HG03432 (cell line): ENCODE measurements around the gene PDE4D.
"Not testable (repeated sequence)": the region's sequence is repeated elsewhere in the genome, so short reads cannot be mapped to it uniquely, and the experiment has no call there.

Experiments used
- ATAC-seq: cut with Tn5 transposase; IDR thresholded peaks from one replicate; pipeline ENCODE4 v1.9.1; 2021; ENCODE audit warnings: mild to moderate bottlenecking, moderate library complexity; ENCODE audit not compliant: unreplicated experiment

The PDE4D gene

DNA sequence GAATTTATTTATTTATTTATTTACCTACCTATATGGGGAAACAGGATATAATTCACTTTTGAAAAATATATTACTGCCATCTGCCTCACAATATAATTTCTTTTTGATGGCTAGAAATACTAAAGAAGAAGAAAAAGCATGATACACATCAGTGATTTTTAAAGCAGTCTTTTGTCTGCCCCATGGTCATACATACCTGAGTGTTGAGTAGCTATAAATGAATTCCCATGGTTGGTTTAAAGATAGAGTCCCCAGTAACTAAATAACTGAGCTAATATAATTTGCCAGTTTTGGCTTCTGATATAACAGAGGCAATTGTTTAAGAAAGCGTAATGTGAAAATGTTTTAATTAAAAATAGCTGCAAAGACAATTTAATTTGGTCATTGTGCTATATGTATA is 447.8 kb downstream of the PDE4D start:
- ATAC-seq, result no peak

DNA sequence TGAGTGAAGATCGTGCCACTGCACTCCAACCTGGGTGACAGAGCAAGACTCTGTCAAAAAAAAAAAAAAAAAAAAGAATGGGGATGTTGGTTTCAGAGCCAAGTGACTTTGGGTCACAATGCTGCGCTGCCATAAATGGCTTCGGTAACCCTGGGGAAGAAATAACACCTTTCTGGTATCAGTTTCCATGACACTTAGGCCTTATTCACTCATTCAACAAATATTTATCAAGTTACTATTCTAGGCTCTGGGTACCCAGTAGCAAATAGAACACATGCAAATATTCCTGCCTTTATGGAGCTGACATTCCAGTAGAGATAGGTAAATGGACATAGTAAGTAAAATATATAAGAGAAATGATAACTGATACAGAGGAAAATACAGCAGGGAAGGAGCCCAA is 454.2 kb downstream of the PDE4D start:
- no peak for ATAC-seq

- no peak for ATAC-seq
Measured at GRCh38 chr5:59437176-59437575, 456.4 kb downstream of the PDE4D start.

DNA sequence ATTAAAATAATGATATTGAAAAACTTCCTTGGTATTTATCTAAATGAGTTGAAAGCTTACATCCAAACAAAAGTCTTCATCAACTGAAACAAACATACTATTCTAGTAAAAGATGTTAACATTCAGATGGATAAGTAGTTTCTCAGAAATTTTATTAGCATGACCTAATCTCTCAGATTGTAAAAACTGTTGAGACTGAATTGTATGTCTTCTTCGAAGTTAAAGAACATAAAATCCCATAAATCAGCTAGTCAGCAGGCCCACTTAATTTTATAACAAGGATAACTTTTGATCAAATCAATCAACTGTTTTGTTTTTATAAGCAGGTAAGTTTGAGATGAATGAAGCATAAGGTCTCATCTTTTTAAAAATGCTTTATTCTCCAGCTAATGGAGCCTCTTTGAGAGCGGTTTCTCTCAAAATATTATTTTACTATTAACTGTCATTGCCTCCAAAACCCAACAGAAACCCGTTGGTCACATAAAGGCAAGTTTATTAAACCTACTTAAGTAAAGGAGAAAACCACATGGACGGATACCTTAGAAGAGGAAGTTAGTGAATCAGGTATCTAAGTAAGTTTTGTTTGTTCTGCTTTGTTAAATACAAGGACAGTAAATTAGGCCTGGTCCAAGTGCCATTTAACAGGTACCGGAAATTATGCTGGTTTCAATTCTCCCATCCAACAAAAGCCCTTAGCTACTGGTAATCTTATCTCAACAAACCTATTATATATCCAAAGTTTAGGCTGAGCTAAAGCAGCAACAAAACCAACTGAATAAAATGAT is 457.0 kb downstream of the PDE4D start:
- ATAC-seq, result no peak

- no peak for ATAC-seq
Measured at GRCh38 chr5:59433174-59433573, 460.4 kb downstream of the PDE4D start.

GRCh38 chr5:59430066-59430685 is 463.4 kb downstream of the PDE4D start:
- ATAC-seq, result no peak

DNA sequence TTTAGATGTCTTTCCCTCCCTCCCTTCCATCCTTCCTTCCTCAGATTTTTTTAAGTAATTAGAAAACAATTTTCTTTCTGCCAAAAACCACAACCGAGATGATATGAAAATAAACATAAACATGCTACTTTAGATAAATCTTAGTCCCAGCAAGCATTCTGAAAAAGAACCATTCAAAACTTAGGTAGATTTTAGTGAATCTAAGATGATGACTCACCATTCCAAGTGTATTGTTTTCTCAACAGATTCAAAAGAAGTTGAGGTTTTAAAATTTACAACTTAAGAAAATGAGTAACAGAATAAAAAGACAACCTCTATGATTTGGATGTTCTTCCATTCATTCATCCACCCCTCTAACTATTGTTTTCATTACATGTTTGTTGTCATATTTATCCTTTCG is 465.1 kb downstream of the PDE4D start:
- ATAC-seq, result no peak

DNA sequence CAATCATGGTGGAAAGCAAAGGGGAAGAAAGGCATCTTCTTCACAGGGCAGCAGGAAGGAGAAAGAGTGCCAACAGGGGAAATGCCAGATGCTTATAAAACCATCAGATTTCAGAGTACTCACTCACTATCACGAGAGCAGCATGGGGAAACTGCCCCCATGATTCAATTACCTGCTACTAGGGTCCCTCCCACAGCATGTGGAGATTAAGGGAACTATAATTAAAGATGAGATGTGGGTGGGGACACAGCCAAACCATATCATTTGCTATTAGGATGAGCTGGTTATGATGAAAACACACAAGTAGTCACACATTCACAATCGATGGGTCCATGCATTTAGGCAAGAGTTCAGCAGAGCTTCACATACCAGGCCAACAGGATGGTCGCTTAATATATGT is 469.0 kb downstream of the PDE4D start:
- ATAC-seq, result no peak

DNA sequence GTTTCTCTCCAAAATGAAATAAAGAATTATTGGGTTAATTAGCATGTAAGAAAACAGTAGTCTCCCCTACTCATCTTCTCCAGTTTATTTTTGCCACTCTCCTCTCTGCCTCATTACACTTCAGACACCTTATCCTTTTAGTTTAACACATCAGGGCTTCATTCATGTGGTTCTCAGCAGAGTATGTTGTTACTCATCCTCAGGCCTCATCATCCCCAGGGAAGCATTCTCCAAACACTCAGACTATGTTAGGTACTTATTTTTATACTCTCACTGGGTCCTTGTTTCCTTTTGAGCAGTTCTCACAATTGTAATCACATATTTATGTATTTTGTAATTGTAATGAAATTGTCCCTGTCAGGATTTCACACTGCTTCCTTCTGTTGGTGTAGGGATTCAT is 470.5 kb downstream of the PDE4D start:
- no peak for ATAC-seq

DNA sequence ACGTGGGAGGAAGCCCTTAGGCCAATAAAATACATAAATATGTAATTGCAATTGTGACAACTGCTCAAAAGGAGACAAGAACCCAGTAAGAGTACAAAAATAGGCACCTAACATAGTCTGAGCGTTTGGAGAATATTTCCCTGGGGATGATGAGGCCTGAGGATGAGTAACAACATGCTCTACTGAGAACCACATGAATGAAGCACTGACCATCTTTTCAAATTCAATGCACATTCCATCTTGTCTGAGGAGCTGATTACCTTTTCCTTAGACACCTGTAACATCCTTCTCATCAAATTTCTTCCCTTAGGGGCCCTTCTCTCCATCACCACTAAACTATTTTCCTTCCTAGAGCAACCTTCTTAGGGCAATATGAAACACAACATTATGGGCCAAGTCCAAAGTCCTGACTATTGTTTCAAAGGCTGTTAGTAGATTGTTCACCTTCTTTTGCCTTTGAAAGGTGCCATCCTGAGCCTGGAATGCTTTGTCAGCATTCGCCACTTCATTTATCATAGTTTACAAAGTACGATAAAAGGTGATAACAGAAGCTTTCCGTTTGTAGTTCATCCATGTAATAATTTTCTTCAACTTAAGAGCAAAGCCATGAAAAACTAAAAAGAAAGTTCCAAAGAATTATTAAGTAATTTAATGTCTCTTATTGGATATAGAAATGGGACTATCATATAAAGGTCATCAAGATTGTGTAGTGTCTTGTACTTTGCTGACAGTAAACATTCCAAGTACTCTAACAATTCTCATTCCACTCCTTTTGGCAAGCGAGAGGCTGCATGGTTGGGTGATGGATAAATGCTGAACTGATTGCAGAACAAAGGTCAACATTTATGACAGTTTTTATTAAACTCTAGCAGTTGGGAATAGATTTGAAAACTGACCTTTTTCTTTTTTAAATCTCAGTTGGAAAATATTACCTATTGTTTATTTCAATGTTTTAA is 471.3 kb downstream of the PDE4D start:
- no peak for ATAC-seq

DNA sequence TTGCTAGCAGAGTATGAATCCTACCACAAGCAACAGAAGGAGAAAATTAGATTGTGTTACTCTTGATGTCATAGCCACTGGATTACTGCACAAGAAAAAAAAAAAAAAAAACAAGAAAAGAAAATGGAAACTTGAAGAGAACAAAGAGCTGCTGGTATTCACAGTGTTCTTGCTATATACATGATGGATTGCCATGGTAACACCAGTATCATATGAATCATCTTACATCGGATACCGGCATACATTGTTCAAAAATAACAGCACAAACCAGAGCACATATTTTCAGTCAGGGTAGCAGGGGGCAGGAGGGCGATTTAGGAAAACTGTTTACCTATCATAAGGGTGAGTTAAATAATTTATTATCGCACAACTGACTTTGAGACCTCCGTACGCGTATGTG is 472.9 kb downstream of the PDE4D start:
- ATAC-seq, result no peak

DNA sequence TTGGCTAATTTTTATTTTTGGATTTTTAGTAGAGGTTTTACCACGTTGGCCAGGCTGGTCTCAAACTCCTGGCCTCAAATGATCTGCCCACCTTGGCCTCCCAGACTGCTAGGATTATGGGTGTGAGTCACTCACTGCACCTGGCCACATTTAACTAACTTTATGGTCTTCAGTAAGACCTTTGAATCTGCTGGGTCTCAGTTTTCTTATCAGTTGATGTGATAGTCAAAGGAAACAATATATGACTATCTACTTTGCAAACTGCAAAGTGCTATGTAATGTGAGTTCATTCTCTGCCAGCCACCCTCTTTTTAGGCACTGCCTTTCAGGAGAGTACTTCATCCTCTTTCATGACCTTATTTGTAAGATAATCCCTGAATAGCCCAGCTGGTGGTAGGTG is 474.7 kb downstream of the PDE4D start:
- ATAC-seq, result no peak

GRCh38 chr5:59416451-59416850 is 477.1 kb downstream of the PDE4D start:
- ATAC-seq, result no peak

- ATAC-seq, result no peak
Measured at GRCh38 chr5:59416026-59416425, 477.5 kb downstream of the PDE4D start.

DNA sequence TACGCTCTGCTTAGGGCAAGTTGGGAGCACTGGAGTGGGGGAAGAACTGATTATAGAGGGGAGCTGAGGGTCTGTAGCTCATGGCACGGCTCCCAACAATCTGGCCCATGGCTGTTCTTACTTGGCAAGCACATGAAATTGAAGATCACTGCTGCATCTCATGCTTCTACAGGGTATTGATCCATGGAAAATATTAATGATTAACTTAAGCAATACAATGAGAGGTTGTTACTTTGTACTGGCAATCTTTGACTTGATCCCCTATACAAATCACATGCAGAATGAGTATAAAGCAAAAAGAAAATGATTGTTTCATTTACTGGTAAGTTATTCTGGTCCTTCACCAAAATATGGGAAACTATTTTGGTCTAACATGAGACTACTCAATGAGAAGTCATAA is 481.1 kb downstream of the PDE4D start:
- ATAC-seq, result no peak

DNA sequence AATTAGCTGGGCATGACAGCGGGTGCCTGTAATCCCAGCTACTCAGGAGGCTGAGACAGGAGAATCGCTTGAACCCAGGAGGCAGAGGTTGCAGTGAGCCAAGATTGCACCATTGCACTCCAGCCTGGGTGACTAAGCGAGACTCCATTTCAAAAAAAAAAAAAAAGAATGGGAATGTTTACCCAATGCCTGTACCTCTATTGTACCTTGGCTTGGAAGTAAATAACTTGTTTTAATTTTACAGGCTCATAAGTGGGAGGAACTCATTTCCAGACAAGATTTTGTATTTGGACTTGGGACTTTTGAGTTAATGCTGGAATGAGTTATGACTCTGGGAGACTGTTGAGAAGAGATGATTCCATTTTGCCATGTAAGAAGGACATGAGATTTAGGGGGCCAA is 484.5 kb downstream of the PDE4D start:
- ATAC-seq, result not testable (repeated sequence)

- no peak for ATAC-seq
Measured at GRCh38 chr5:59407967-59408366, 485.6 kb downstream of the PDE4D start.

DNA sequence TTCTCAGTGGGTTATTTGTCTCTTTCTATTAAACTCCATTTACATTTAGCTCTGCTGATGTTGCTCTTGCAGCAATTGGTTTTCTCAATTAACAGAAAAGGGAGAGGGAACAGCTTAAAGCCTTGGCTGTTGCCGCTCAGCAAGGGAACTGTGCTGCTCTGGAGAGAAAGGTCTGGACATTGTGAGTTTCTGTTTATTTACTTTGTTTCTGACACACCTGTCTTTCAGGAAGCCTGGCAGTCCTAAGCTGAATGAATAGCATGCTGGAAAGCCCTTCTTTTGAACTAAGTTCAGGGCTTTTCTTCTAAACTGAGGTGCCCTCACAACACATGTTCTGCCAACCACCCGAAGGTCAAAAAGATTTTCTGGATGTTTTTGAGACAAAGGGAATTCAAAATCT is 491.9 kb downstream of the PDE4D start:
- ATAC-seq, result no peak

- ATAC-seq, result not testable (repeated sequence)
Measured at GRCh38 chr5:59394956-59395355, 498.6 kb downstream of the PDE4D start.

DNA sequence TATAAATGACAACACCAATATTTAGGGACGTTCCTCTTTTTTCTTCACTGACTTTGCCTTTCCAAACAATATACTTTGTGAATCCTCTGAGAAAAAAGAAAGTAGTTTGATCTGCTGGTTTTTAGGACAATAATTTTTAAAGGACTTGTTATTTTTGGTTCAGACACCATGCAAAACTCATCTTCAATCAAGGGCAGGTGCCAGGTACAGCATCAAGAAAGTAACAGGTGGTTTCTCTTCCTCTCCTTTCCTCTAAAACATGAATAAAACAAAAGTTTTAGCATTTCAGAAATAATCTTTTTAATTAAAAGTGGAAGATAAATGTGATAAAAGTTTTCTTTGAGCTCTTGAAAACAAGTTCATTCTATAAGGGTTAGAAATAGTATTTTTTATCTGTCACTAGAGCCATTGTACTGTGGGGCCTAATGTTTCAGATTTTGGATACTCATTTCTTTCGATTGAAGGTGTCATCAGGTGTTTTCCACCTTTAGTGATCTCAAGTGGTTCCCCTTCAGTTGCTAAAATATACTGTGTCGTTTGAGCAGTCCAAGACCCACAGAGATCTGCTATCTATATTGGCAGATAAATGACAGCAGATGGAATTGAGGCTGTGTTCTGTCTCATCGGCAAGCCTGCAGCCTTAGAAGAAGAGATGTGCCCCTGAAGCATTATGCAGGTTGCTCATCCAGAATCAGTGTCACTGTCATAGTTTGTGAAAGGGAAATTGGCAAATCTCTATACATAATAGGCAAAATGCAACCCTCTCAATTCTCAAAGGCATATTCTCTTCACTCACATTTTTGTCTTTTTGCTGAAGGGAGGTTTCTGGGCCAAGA is 499.7 kb downstream of the PDE4D start:
- ATAC-seq, result no peak

DNA sequence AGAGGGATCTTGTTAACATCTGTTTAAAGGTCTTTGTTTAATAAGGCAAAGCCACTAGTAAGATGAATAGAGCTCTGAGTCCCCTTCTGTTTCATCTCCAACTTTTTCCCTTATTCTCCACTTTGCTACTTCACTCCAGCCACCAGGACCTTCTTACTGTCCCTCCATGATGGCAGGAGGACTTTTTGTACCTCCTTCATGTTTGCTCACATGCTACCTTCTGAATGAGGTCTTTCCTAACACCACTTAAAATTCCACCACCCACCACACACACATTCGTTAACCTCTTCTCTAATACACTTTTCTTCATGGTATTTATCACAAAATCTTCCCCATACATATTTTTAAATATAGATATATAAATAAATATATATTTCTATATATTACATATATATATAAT is 501.9 kb downstream of the PDE4D start:
- no peak for ATAC-seq
